Breast epithelium (tissue), 4 donors: ENCODE results near the gene OR9A2. TPM values are rescaled to one million over a fixed set of nuclear protein-coding genes. Genes with fewer than 3 reads are reported as not detected.

Experiments used
- DNase-seq, 2 donors: peaks; one replicate each; pipeline ENCODE4 v3.0.0-alpha.2; 2019; ENCODE audit warnings: low spot score in 2 of 2
- H3K27ac ChIP-seq, 2 donors: fragments of 200-600 bp; sonication (generic) in 1 of 2; one replicate each; pipeline ENCODE4 v1.5.1; 2016 to 2019; ENCODE audit warnings: mild to moderate bottlenecking in 1 of 2
- H3K27me3 ChIP-seq, 2 donors: fragments of 200-600 bp; sonication (generic) in 1 of 2; one replicate each; pipeline versions ENCODE4 v1.5.1 to v1.6.0; 2017 to 2019; ENCODE audit warnings: control low read depth in 1 of 2, mild to moderate bottlenecking in 1 of 2
- H3K36me3 ChIP-seq: fragments of 200-600 bp; one replicate; pipeline ENCODE4 v1.5.1; 2019
- H3K4me1 ChIP-seq, 2 donors: fragments of 200-600 bp; sonication (generic); one replicate each; pipeline ENCODE4 v1.5.1; 2016 to 2019; ENCODE audit warnings: control low read depth in 1 of 2
- H3K4me3 ChIP-seq, 3 donors: fragments of 200-600 bp; sonication (generic); 1 replicate in 2 of 3; 2 replicates in 1 of 3; pipeline ENCODE4 v1.5.1; 2016 to 2019; ENCODE audit warnings: mild to moderate bottlenecking in 3 of 3, moderate library complexity in 2 of 3
- H3K9me3 ChIP-seq, 2 donors: fragments of 200-600 bp; sonication (generic) in 1 of 2; one replicate each; pipeline ENCODE4 v1.5.1; 2016 to 2019; ENCODE audit warnings: control low read depth in 1 of 2
- CTCF ChIP-seq, 3 donors: fragments of 450-650 bp; IDR thresholded peaks; one replicate each; pipeline ENCODE4 v1.5.1; 2016 to 2017; ENCODE audit warnings: antibody characterized with exemption in 3 of 3, mild to moderate bottlenecking in 3 of 3, moderate library complexity in 3 of 3
- POLR2A ChIP-seq: fragments of 450-650 bp; IDR thresholded peaks from one replicate; pipeline ENCODE4 v1.6.1; 2016; ENCODE audit warnings: antibody characterized with exemption, mild to moderate bottlenecking, moderate library complexity
- POLR2AphosphoS5 ChIP-seq, 3 donors: sonication (generic); formaldehyde crosslinking; IDR thresholded peaks; one replicate each; pipeline ENCODE4 v1.6.1; 2017; ENCODE audit warnings: antibody characterized with exemption in 3 of 3
- intact Hi-C: fragments of 100-400 bp; cut with DNase I; formaldehyde crosslinking; loops from one replicate; pipeline ENCODE4 v1.15.1; 2023; ENCODE audit warnings: low total_unique reads
- total RNA-seq, 3 donors: library from RNA; depleted of rRNA; stranded (reverse); fragments of >200 nt; gene quantifications; one replicate each; pipeline ENCODE4 v1.1.0, GENCODE V29; 2016

OR9A2 gene
- total RNA-seq, 3 donors from 2014 or later: 1.2 to 2.0 TPM; not detected in 1

GRCh38 chr7:143013893-143014292 is 13.0 kb downstream of the OR9A2 start:
- TF ChIP-seq POLR2AphosphoS5 (IDR thresholded peaks at IDR 0.05) (no peak), CTCF (IDR thresholded peaks at IDR 0.05) (no peak), POLR2A (no peak)
- H3K36me3 ChIP-seq: no peaks in the 10 kb centered on the region
- no peak for DNase-seq
- no peak overlapping the region for H3K4me3 ChIP-seq
- intact Hi-C loops: no loop called here
- no peaks in the 10 kb centered on the region for H3K27me3 ChIP-seq
- no peaks in the 10 kb centered on the region for H3K9me3 ChIP-seq
- no peaks in the 10 kb centered on the region for H3K4me1 ChIP-seq
- H3K27ac ChIP-seq: peak overlapping the region; percentile 26 to 60

GRCh38 chr7:143013473-143013872 is 13.5 kb downstream of the OR9A2 start:
- no peaks in the 10 kb centered on the region for H3K27me3 ChIP-seq
- peak overlapping the region; percentile 26 to 60 for H3K27ac ChIP-seq
- no peaks in the 10 kb centered on the region for H3K4me1 ChIP-seq
- DNase-seq: peak in 1 of 2 donors; percentile 29
- H3K4me3 ChIP-seq: no peak overlapping the region
- no peak for TF ChIP-seq POLR2AphosphoS5 (IDR thresholded peaks at IDR 0.05)
- intact Hi-C loops: no loop called here
- no peaks in the 10 kb centered on the region for H3K36me3 ChIP-seq
- H3K9me3 ChIP-seq: no peaks in the 10 kb centered on the region

- no peaks in the 10 kb centered on the region for H3K4me1 ChIP-seq
Observed at GRCh38 chr7:143012409-143012808, 14.5 kb downstream of the OR9A2 start.

GRCh38 chr7:143012001-143012400 is 14.9 kb downstream of the OR9A2 start:
- no peaks in the 10 kb centered on the region for H3K9me3 ChIP-seq
- H3K4me3 ChIP-seq: no peak overlapping the region
- no peaks in the 10 kb centered on the region for H3K36me3 ChIP-seq
- no peaks in the 10 kb centered on the region for H3K27me3 ChIP-seq
- no peak overlapping the region for H3K27ac ChIP-seq
- intact Hi-C loops: no loop called here
- no peak for DNase-seq
- TF ChIP-seq POLR2A (no peak), POLR2AphosphoS5 (IDR thresholded peaks at IDR 0.05) (no peak), CTCF (IDR thresholded peaks at IDR 0.05) (no peak)
- H3K4me1 ChIP-seq: no peaks in the 10 kb centered on the region

More at GRCh38 chr7:143012409-143012808, 14.5 kb downstream of the OR9A2 start:
- TF ChIP-seq POLR2AphosphoS5 (IDR thresholded peaks at IDR 0.05): no peak
- TF ChIP-seq CTCF (IDR thresholded peaks at IDR 0.05): no peak
- no peak for TF ChIP-seq POLR2A
- Histone ChIP-seq H3K9me3 (no peaks in the 10 kb centered on the region), H3K27ac (peak overlapping the region in 1 of 2 donors; percentile 26), H3K4me3 (no peak overlapping the region), H3K27me3 (no peaks in the 10 kb centered on the region), H3K36me3 (no peaks in the 10 kb centered on the region)
- DNase-seq: no peak
- intact Hi-C loops: no loop called here

- H3K27ac ChIP-seq: no peak overlapping the region
- H3K36me3 ChIP-seq: no peaks in the 10 kb centered on the region
- no peaks in the 10 kb centered on the region for H3K9me3 ChIP-seq
- TF ChIP-seq POLR2A (no peak), POLR2AphosphoS5 (IDR thresholded peaks at IDR 0.05) (peak in 1 of 3 donors; percentile 58), CTCF (IDR thresholded peaks at IDR 0.05) (peak; percentile 97 to 99 (median 98))
- intact Hi-C loops: loop anchor here (5.0 kb wide), 1 partner anchor 204 kb away; no protein-coding TSS in a partner anchor
- peak; percentile 72 to 84 for DNase-seq
- H3K27me3 ChIP-seq: no peaks in the 10 kb centered on the region
- H3K4me3 ChIP-seq: no peak overlapping the region
- no peaks in the 10 kb centered on the region for H3K4me1 ChIP-seq
Observed at GRCh38 chr7:143008007-143008901, 18.7 kb downstream of the OR9A2 start.
